Liver (tissue), 9 donors: ENCODE data around the gene HTR3C. TPM values are rescaled to one million over a fixed set of nuclear protein-coding genes. Genes with fewer than 3 reads are reported as not detected.

ENCODE experiments used
- DNase-seq: peaks from one replicate; pipeline ENCODE4 v3.0.0-alpha.2; 2017; ENCODE audit warnings: low spot score
- H3K27ac ChIP-seq, 2 donors: one replicate each; pipeline ENCODE4 v1.7.0; 2013; ENCODE audit warnings: inconsistent platforms in 2 of 2, low read length in 2 of 2, control low read depth in 1 of 2, low read depth in 1 of 2, mild to moderate bottlenecking in 1 of 2
- H3K27me3 ChIP-seq, 4 donors: one replicate each; pipeline versions ENCODE4 v1.6.1 to v1.7.0; 2013; ENCODE audit warnings: low read length in 3 of 4, inconsistent platforms in 1 of 4, mild to moderate bottlenecking in 1 of 4, moderate library complexity in 1 of 4; ENCODE audit not compliant: control insufficient read depth in 4 of 4, insufficient read depth in 4 of 4
- H3K36me3 ChIP-seq, 4 donors: one replicate each; pipeline versions ENCODE4 v1.6.1 to v1.7.0; 2013; ENCODE audit warnings: low read length in 3 of 4, mild to moderate bottlenecking in 3 of 4, low read depth in 1 of 4, moderate library complexity in 1 of 4; ENCODE audit not compliant: control insufficient read depth in 4 of 4, insufficient read depth in 3 of 4
- H3K4me1 ChIP-seq, 4 donors: one replicate each; pipeline versions ENCODE4 v1.6.1 to v1.7.0; 2013; ENCODE audit warnings: low read length in 3 of 4, mild to moderate bottlenecking in 3 of 4, moderate library complexity in 1 of 4; ENCODE audit not compliant: control insufficient read depth in 4 of 4, insufficient read depth in 4 of 4
- H3K4me3 ChIP-seq, 3 donors: one replicate each; pipeline versions ENCODE4 v1.6.1 to v1.7.0; 2013; ENCODE audit warnings: low read length in 3 of 3, control low read depth in 1 of 3, low read depth in 1 of 3, mild to moderate bottlenecking in 1 of 3
- H3K9ac ChIP-seq, 2 donors: one replicate each; pipeline ENCODE4 v1.7.0; 2013; ENCODE audit warnings: low read length in 2 of 2, mild to moderate bottlenecking in 2 of 2, moderate library complexity in 2 of 2, control low read depth in 1 of 2, low read depth in 1 of 2
- H3K9me3 ChIP-seq, 4 donors: one replicate each; pipeline versions ENCODE4 v1.6.1 to v1.7.0; 2013; ENCODE audit warnings: low read length in 3 of 4; ENCODE audit not compliant: control insufficient read depth in 4 of 4
- EGR1 ChIP-seq, 2 donors: IDR thresholded peaks; 2 replicates each; pipeline ENCODE4 v1.6.1; 2016 to 2018; ENCODE audit warnings: antibody characterized with exemption in 2 of 2, low read depth in 2 of 2
- FOXA1 ChIP-seq: IDR thresholded peaks from 2 replicates; pipeline ENCODE4 v1.6.1; 2016; ENCODE audit warnings: antibody characterized with exemption
- FOXA2 ChIP-seq: IDR thresholded peaks from 2 replicates; pipeline ENCODE4 v1.6.1; 2016; ENCODE audit warnings: antibody characterized with exemption
- GABPA ChIP-seq, 2 donors: IDR thresholded peaks in 1 of 2; conservative IDR thresholded peaks in 1 of 2; 2 replicates each; pipeline ENCODE4 v1.6.1; 2016; ENCODE audit warnings: antibody characterized with exemption in 2 of 2, mild to moderate bottlenecking in 1 of 2, moderate library complexity in 1 of 2
- HNF4A ChIP-seq, 2 donors: conservative IDR thresholded peaks; 2 replicates each; pipeline ENCODE4 v1.6.1; 2016; ENCODE audit warnings: antibody characterized with exemption in 2 of 2, mild to moderate bottlenecking in 2 of 2
- HNF4G ChIP-seq: IDR thresholded peaks from 2 replicates; pipeline ENCODE4 v1.6.1; 2016; ENCODE audit warnings: antibody characterized with exemption
- JUND ChIP-seq, 2 donors: IDR thresholded peaks; 2 replicates each; pipeline ENCODE4 v1.6.1; 2016; ENCODE audit warnings: antibody characterized with exemption in 2 of 2
- NR2F2 ChIP-seq: IDR thresholded peaks from 2 replicates; pipeline ENCODE4 v1.6.1; 2016; ENCODE audit warnings: antibody characterized with exemption
- RAD21 ChIP-seq, 2 donors: IDR thresholded peaks; 2 replicates each; pipeline ENCODE4 v1.6.1; 2016; ENCODE audit warnings: antibody characterized with exemption in 2 of 2, mild to moderate bottlenecking in 2 of 2
- RXRA ChIP-seq, 2 donors: IDR thresholded peaks; 2 replicates each; pipeline ENCODE4 v1.6.1; 2017 to 2018; ENCODE audit warnings: antibody characterized with exemption in 2 of 2, mild to moderate bottlenecking in 1 of 2
- SP1 ChIP-seq: IDR thresholded peaks from 2 replicates; pipeline ENCODE4 v1.6.1; 2018; ENCODE audit warnings: antibody characterized with exemption, mild to moderate bottlenecking
- TAF1 ChIP-seq: conservative IDR thresholded peaks from 2 replicates; pipeline ENCODE4 v1.6.1; 2016; ENCODE audit warnings: antibody characterized with exemption, mild to moderate bottlenecking
- YY1 ChIP-seq: IDR thresholded peaks from 2 replicates; pipeline ENCODE4 v1.6.1; 2016; ENCODE audit warnings: antibody characterized with exemption, mild to moderate bottlenecking
- WGBS: extraction: QIAGEN DNeasy Blood & Tissue Kit; methylation state at CpG from one replicate; pipeline ENCODE4 v1.1.7; 2013; 5-methylcytosine and 5-hydroxymethylcytosine counted together
- polyA plus RNA-seq, 2 donors: library from polyadenylated mRNA; stranded (reverse) in 1 of 2; unstranded in 1 of 2; fragments of 200-250 nt in 1 of 2; fragments of >200 nt in 1 of 2; fragmentation: Nextera tagmentation in 1 of 2; extraction: Ambion mirVana in 1 of 2; gene quantifications; one replicate each; pipeline versions ENCODE4 v1.2.1 to v1.2.3, GENCODE V29; 2013 to 2015
- total RNA-seq, 2 donors: library from RNA; depleted of rRNA; stranded (reverse); fragments of >200 nt; gene quantifications; one replicate each; pipeline ENCODE4 v1.2.3, GENCODE V29; 2014
- TF ChIP-seq, protein P1 (sequence below): fragments of 150-350 bp; IDR thresholded peaks from 2 replicates; pipeline ENCODE4 v1.5.1; 2017; ENCODE audit warnings: improper control_type of control experiment, low read depth, low read length; ENCODE audit not compliant: missing input control
- TF ChIP-seq, protein P2 (sequence below): IDR thresholded peaks from 2 replicates; pipeline ENCODE4 v1.6.1; 2016; ENCODE audit warnings: antibody characterized with exemption
- TF ChIP-seq, protein P3 (sequence below): IDR thresholded peaks from 2 replicates; pipeline ENCODE4 v1.6.1; 2016; ENCODE audit warnings: antibody characterized with exemption
- TF ChIP-seq, protein P4 (sequence below): IDR thresholded peaks from 2 replicates; pipeline ENCODE4 v1.6.1; 2016; ENCODE audit warnings: antibody characterized with exemption, mild to moderate bottlenecking
- TF ChIP-seq, protein P5 (sequence below): IDR thresholded peaks from 2 replicates; pipeline ENCODE4 v1.6.1; 2016; ENCODE audit warnings: antibody characterized with exemption
- donor health status: healthy.
- donor health status: healthy.
- donor health status: healthy.
- donor health status: healthy.
- donor health status: healthy.

The HTR3C gene
- total and polyA plus RNA-seq, 4 donors: not detected

DNA sequence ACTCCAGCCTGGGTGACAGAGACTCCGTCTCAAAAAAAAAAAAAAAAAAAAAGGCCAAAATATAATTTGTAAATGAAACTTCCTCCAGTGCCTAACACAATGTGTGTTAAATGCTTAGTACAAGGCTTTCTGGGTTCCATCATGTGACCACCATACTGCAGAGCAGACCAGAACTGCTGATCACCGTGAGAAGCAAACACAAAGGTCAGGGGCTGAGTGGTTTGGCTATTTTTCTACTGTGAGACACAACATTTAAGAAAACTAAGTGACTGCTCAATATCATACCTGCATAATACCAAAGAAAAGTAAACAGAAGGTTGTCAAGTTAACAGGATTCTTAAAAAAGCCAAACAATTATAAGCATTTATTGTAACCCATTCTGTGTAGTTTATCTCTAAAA is 48.4 kb upstream of the HTR3C start:
- 70% methylated on average over 2 of the region's 2 CpGs for WGBS
- peaks cover 0 to 2% (median 0%) of the 10 kb centered on the region in 4 donors for H3K36me3 ChIP-seq
- H3K9ac ChIP-seq: no peak overlapping the region
- no peaks in the 10 kb centered on the region for H3K27me3 ChIP-seq
- no peak overlapping the region for H3K27ac ChIP-seq
- no peaks in the 10 kb centered on the region for H3K4me1 ChIP-seq
- no peak overlapping the region for H3K4me3 ChIP-seq
- DNase-seq: no peak
- TF ChIP-seq GABPA (IDR thresholded peaks at IDR 0.05 in 1 of 2, conservative IDR thresholded peaks at IDR 0.05 in 1 of 2): no peak
- TF ChIP-seq HNF4G: no peak
- no peak for TF ChIP-seq JUND (IDR thresholded peaks at IDR 0.05)
- TF ChIP-seq TAF1: no peak
- no peak for TF ChIP-seq HNF4A (conservative IDR thresholded peaks at IDR 0.05)
- TF ChIP-seq, protein P1, sequence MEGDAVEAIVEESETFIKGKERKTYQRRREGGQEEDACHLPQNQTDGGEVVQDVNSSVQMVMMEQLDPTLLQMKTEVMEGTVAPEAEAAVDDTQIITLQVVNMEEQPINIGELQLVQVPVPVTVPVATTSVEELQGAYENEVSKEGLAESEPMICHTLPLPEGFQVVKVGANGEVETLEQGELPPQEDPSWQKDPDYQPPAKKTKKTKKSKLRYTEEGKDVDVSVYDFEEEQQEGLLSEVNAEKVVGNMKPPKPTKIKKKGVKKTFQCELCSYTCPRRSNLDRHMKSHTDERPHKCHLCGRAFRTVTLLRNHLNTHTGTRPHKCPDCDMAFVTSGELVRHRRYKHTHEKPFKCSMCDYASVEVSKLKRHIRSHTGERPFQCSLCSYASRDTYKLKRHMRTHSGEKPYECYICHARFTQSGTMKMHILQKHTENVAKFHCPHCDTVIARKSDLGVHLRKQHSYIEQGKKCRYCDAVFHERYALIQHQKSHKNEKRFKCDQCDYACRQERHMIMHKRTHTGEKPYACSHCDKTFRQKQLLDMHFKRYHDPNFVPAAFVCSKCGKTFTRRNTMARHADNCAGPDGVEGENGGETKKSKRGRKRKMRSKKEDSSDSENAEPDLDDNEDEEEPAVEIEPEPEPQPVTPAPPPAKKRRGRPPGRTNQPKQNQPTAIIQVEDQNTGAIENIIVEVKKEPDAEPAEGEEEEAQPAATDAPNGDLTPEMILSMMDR: no peak
- no peak for TF ChIP-seq EGR1 (IDR thresholded peaks at IDR 0.05; ENCODE audit: low read depth in 2 of 2)
- TF ChIP-seq NR2F2: no peak
- TF ChIP-seq, protein P2, sequence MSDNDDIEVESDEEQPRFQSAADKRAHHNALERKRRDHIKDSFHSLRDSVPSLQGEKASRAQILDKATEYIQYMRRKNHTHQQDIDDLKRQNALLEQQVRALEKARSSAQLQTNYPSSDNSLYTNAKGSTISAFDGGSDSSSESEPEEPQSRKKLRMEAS: no peak
- no peak for TF ChIP-seq YY1
- TF ChIP-seq, protein P3, sequence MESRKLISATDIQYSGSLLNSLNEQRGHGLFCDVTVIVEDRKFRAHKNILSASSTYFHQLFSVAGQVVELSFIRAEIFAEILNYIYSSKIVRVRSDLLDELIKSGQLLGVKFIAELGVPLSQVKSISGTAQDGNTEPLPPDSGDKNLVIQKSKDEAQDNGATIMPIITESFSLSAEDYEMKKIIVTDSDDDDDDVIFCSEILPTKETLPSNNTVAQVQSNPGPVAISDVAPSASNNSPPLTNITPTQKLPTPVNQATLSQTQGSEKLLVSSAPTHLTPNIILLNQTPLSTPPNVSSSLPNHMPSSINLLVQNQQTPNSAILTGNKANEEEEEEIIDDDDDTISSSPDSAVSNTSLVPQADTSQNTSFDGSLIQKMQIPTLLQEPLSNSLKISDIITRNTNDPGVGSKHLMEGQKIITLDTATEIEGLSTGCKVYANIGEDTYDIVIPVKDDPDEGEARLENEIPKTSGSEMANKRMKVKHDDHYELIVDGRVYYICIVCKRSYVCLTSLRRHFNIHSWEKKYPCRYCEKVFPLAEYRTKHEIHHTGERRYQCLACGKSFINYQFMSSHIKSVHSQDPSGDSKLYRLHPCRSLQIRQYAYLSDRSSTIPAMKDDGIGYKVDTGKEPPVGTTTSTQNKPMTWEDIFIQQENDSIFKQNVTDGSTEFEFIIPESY: no peak
- TF ChIP-seq, protein P4, sequence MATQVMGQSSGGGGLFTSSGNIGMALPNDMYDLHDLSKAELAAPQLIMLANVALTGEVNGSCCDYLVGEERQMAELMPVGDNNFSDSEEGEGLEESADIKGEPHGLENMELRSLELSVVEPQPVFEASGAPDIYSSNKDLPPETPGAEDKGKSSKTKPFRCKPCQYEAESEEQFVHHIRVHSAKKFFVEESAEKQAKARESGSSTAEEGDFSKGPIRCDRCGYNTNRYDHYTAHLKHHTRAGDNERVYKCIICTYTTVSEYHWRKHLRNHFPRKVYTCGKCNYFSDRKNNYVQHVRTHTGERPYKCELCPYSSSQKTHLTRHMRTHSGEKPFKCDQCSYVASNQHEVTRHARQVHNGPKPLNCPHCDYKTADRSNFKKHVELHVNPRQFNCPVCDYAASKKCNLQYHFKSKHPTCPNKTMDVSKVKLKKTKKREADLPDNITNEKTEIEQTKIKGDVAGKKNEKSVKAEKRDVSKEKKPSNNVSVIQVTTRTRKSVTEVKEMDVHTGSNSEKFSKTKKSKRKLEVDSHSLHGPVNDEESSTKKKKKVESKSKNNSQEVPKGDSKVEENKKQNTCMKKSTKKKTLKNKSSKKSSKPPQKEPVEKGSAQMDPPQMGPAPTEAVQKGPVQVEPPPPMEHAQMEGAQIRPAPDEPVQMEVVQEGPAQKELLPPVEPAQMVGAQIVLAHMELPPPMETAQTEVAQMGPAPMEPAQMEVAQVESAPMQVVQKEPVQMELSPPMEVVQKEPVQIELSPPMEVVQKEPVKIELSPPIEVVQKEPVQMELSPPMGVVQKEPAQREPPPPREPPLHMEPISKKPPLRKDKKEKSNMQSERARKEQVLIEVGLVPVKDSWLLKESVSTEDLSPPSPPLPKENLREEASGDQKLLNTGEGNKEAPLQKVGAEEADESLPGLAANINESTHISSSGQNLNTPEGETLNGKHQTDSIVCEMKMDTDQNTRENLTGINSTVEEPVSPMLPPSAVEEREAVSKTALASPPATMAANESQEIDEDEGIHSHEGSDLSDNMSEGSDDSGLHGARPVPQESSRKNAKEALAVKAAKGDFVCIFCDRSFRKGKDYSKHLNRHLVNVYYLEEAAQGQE: no peak
- TF ChIP-seq, protein P5, sequence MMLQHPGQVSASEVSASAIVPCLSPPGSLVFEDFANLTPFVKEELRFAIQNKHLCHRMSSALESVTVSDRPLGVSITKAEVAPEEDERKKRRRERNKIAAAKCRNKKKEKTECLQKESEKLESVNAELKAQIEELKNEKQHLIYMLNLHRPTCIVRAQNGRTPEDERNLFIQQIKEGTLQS: no peak
- TF ChIP-seq RAD21 (IDR thresholded peaks at IDR 0.05): no peak
- no peak for TF ChIP-seq FOXA2
- no peak for TF ChIP-seq RXRA (IDR thresholded peaks at IDR 0.05)
- no peak for TF ChIP-seq FOXA1
- TF ChIP-seq SP1: no peak
- no peaks in the 10 kb centered on the region for H3K9me3 ChIP-seq
